Diencephalon (tissue), 1 donor: ENCODE measurements around the gene PRAMEF26. TPM values are rescaled to one million over a fixed set of nuclear protein-coding genes. Genes with fewer than 3 reads are reported as not detected.

ENCODE experiments used
- total RNA-seq: library from RNA; depleted of rRNA; stranded (reverse); fragments of >200 nt; gene quantifications from one replicate; pipeline ENCODE4 v1.2.3, GENCODE V29; 2014

The PRAMEF26 gene
- total RNA-seq = not detected

DNA sequence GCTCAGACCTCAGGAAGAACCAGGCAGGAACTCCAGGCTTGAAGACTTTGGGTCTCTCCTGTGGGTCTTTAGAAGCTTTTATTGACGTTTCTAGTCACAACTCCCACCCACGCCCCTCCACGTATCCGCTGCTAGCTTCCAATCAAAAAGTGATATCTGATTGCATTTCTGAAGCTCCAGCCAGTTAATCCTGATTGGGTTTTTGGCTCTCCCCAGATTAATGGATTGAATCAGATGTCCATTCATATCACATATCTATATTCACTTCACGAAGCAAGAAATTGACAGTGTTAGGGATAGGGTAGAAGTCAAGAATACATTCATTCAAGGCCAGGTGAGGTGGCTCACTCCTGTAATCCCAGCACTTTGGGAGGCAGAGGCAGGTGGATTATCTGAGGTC is at the start of gene PRAMEF26:
PRAMEF26 (minus strand) TSS at position 101 of the 400 bp plus-strand sequence. CDS start 2,914 bp downstream, outside the sequence.

DNA sequence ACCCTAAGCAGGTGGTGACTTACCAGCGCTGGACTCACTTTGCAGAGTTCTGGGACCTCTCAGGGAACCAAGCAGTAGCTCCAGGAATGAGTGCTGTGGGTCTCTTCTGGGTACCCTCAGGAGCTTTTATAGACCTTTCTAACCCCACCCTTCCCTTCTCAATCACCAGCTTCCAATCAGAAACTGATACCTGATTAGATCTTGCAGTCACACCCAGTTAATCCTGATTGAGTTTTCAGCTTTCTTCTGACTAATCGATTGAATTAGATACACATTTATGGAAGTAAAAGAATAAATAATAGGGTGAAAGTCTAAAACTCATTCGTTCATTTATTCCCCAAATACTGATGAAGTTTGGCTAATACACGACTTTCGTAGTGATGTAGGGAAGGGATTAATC is 45.5 kb upstream of the PRAMEF26 start, which contains the start of gene PRAMEF13:
PRAMEF13 (minus strand) TSS at position 101 of the 400 bp plus-strand sequence. CDS start 1,820 bp downstream, outside the sequence.

DNA sequence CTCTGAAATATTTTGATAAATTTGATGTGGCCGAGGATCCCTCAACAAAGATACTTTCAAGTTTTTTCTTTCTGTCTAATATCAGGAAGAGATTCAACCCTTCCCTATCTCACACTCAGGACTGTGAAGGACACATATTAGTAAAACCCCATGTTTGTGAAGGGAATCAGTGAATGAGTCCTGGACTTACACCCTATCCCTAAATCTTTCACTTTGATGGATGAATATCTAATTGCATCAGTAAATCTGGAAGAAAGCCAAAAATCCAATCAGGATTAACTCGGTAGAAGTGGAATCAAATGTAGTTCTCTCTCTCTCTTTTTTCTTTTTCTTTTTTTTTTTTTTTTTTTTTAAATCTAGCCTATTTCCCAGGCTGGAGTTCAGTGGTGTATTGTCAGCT is 15.7 kb upstream of the PRAMEF26 start, which contains the start of gene PRAMEF9:
PRAMEF9 (plus strand) TSS at position 301 of the 400 bp plus-strand sequence. CDS start 3,433 bp downstream, outside the sequence.

DNA sequence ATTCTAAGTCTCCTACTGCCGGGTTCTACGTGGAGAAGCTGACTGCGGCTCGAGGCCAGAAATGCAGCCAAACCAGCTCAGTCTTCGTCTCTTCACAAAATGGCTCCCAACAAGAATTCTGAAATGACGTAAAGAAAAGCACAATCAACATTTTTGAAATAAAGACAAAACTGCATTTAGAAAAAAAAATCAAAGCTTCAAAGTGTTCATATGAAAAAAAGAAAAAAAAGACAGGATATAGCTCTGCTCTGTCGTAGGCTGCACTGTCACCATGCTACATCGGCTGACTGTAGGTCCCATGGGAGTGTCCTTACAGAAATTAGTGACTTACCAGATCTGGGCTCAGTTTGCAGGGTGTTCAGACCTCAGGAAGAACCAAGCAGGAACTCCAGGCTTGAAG is 9.7 kb upstream of the PRAMEF26 start, which contains the start of gene HNRNPCL4:
HNRNPCL4 (minus strand) TSS at position 101 of the 400 bp plus-strand sequence. CDS start 164 bp downstream, outside the sequence.

DNA sequence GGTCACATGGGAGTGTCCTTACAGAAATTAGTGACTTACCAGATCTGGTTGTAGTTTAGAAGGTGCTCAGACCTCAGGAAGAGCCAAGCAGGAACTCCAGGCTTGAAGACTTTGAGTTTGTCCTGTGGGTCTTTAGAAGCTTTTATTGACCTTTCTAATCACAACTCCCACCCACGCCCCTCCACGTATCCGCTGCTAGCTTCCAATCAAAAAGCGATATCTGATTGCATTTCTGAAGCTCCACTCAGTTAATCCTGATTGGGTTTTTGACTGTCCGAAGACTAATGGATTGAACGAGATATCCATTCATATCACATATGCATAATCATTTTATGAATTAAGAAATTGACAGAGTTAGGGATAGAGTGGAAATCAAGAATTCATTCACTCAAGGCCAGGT is 39.1 kb downstream of the PRAMEF26 start, which contains the start of gene HNRNPCL2:
HNRNPCL2 (minus strand) TSS at position 101 of the 400 bp plus-strand sequence. CDS start 454 bp downstream, outside the sequence.

Other genes with a start within 250 kb of the PRAMEF26 start
- not detected for gene PRAMEF7, start 239.4 kb downstream of the PRAMEF26 start, total RNA-seq
- not detected for gene PRAMEF6, start 208.4 kb downstream of the PRAMEF26 start, total RNA-seq
- gene PRAMEF27, start 99.4 kb downstream of the PRAMEF26 start, total RNA-seq = not detected
- not detected for gene HNRNPCL3, start 95.2 kb downstream of the PRAMEF26 start, total RNA-seq
- not detected for gene PRAMEF25, start 85.2 kb downstream of the PRAMEF26 start, total RNA-seq
- gene HNRNPCL2, start 39.2 kb downstream of the PRAMEF26 start, total RNA-seq = not detected
- not detected for gene HNRNPCL4, start 9.6 kb upstream of the PRAMEF26 start, total RNA-seq
- not detected for gene PRAMEF9, start 15.8 kb upstream of the PRAMEF26 start, total RNA-seq
- gene PRAMEF13, start 45.4 kb upstream of the PRAMEF26 start, total RNA-seq = not detected
- gene PRAMEF18, start 70.1 kb upstream of the PRAMEF26 start, total RNA-seq = not detected
- not detected for gene PRAMEF5, start 98.2 kb upstream of the PRAMEF26 start, total RNA-seq
- gene PRAMEF8, start 129.1 kb upstream of the PRAMEF26 start, total RNA-seq = not detected
- not detected for gene PRAMEF33, start 147.5 kb upstream of the PRAMEF26 start, total RNA-seq
- not detected for gene PRAMEF15, start 159.6 kb upstream of the PRAMEF26 start, total RNA-seq
- gene PRAMEF14, start 191.1 kb upstream of the PRAMEF26 start, total RNA-seq = not detected
- gene PRAMEF19, start 215.9 kb upstream of the PRAMEF26 start, total RNA-seq = not detected
- gene PRAMEF17, start 233.6 kb upstream of the PRAMEF26 start, total RNA-seq = not detected